ENCODE results near the gene CEP44.
"Not testable (repeated sequence)": the region's sequence is repeated elsewhere in the genome, so short reads cannot be mapped to it uniquely, and the experiment has no call there.

CEP44 gene

GRCh38 chr4:174259580-174259979 lies 24.1 kb upstream of the CEP44 start:
- no peak overlapping the region for H3K4me3 ChIP-seq (ENCODE audit: low read depth in 1 of 2, low read length in 2 of 2)
- peaks cover 12% of the 10 kb centered on the region; the same call in 1 of the 2 replicates for H3K36me3 ChIP-seq (ENCODE audit: insufficient read depth, low read length)
- H3K9me3 ChIP-seq (ENCODE audit: insufficient read depth, low read length, severe bottlenecking) = no peaks in the 10 kb centered on the region
- H4K20me1 ChIP-seq (ENCODE audit: insufficient read depth, low read length) = peaks cover 3% of the 10 kb centered on the region; the same call in 1 of the 2 replicates
- no peak overlapping the region for H3K27ac ChIP-seq (ENCODE audit: low read length)
- DNase-seq (no peak), ATAC-seq (ENCODE audit: insufficient read depth, low read depth) (no peak)
- no peak overlapping the region for H2AFZ ChIP-seq (ENCODE audit: low read depth, low read length)
- H3K4me2 ChIP-seq (ENCODE audit: insufficient read depth, low read length) = no peak overlapping the region
- H3K4me1 ChIP-seq (ENCODE audit: insufficient read depth, low read length) = no peaks in the 10 kb centered on the region
- H3K27me3 ChIP-seq (ENCODE audit: insufficient read depth, low read length, poor library complexity) = no peaks in the 10 kb centered on the region
- TF ChIP-seq CTCF (IDR thresholded peaks at IDR 0.05; ENCODE audit: borderline replicate concordance, extremely low read depth, low read length, poor library complexity, severe bottlenecking) (peak; percentile 3), EZH2 (IDR thresholded peaks at IDR 0.05; ENCODE audit: borderline replicate concordance, low read depth, low read length, severe bottlenecking) (no peak)
- H3K79me2 ChIP-seq (ENCODE audit: insufficient read depth, low read length) = peaks cover 10% of the 10 kb centered on the region; the same call in 1 of the 2 replicates
- no peak overlapping the region for H3K9ac ChIP-seq (ENCODE audit: low read depth, low read length)

GRCh38 chr4:174260099-174260498 lies 23.6 kb upstream of the CEP44 start:
- Histone ChIP-seq H3K27ac (ENCODE audit: low read length) (no peak overlapping the region), H3K4me2 (ENCODE audit: insufficient read depth, low read length) (no peak overlapping the region), H3K36me3 (ENCODE audit: insufficient read depth, low read length) (peaks cover 12% of the 10 kb centered on the region; the same call in 1 of the 2 replicates), H3K4me3 (ENCODE audit: low read depth in 1 of 2, low read length in 2 of 2) (no peak overlapping the region), H3K79me2 (ENCODE audit: insufficient read depth, low read length) (peaks cover 13% of the 10 kb centered on the region), H3K27me3 (ENCODE audit: insufficient read depth, low read length, poor library complexity) (no peaks in the 10 kb centered on the region), H3K9me3 (ENCODE audit: insufficient read depth, low read length, severe bottlenecking) (no peaks in the 10 kb centered on the region), H3K9ac (ENCODE audit: low read depth, low read length) (no peak overlapping the region), H4K20me1 (ENCODE audit: insufficient read depth, low read length) (peaks cover 3% of the 10 kb centered on the region; the same call in 1 of the 2 replicates), H2AFZ (ENCODE audit: low read depth, low read length) (no peak overlapping the region), H3K4me1 (ENCODE audit: insufficient read depth, low read length) (no peaks in the 10 kb centered on the region)
- no peak for TF ChIP-seq EZH2 (IDR thresholded peaks at IDR 0.05; ENCODE audit: borderline replicate concordance, low read depth, low read length, severe bottlenecking)
- TF ChIP-seq CTCF (IDR thresholded peaks at IDR 0.05; ENCODE audit: borderline replicate concordance, extremely low read depth, low read length, poor library complexity, severe bottlenecking) = no peak
- DNase-seq = no peak
- ATAC-seq (ENCODE audit: insufficient read depth, low read depth) = no peak

- H3K4me2 ChIP-seq (ENCODE audit: insufficient read depth, low read length); H2AFZ ChIP-seq (ENCODE audit: low read depth, low read length); DNase-seq; ATAC-seq (ENCODE audit: insufficient read depth, low read depth); H3K27ac ChIP-seq (ENCODE audit: low read length); H3K9ac ChIP-seq (ENCODE audit: low read depth, low read length); H4K20me1 ChIP-seq (ENCODE audit: insufficient read depth, low read length); H3K27me3 ChIP-seq (ENCODE audit: insufficient read depth, low read length, poor library complexity); H3K9me3 ChIP-seq (ENCODE audit: insufficient read depth, low read length, severe bottlenecking); H3K4me3 ChIP-seq (ENCODE audit: low read depth in 1 of 2, low read length in 2 of 2); H3K4me1 ChIP-seq (ENCODE audit: insufficient read depth, low read length): not testable (repeated sequence)
- Histone ChIP-seq H3K36me3 (ENCODE audit: insufficient read depth, low read length) (peaks cover 12% of the 10 kb centered on the region; the same call in 1 of the 2 replicates), H3K79me2 (ENCODE audit: insufficient read depth, low read length) (peaks cover 18% of the 10 kb centered on the region)
Observed at GRCh38 chr4:174261432-174261831, 22.3 kb upstream of the CEP44 start.

GRCh38 chr4:174262624-174263444 lies 20.9 kb upstream of the CEP44 start:
- no peak overlapping the region for H3K4me3 ChIP-seq (ENCODE audit: low read depth in 1 of 2, low read length in 2 of 2)
- peaks cover 3% of the 10 kb centered on the region; the same call in 1 of the 2 replicates for H4K20me1 ChIP-seq (ENCODE audit: insufficient read depth, low read length)
- H3K79me2 ChIP-seq (ENCODE audit: insufficient read depth, low read length) = peaks cover 24% of the 10 kb centered on the region
- DNase-seq (no peak), ATAC-seq (ENCODE audit: insufficient read depth, low read depth) (no peak)
- peaks cover 12% of the 10 kb centered on the region; the same call in 1 of the 2 replicates for H3K36me3 ChIP-seq (ENCODE audit: insufficient read depth, low read length)
- no peak overlapping the region for H3K9ac ChIP-seq (ENCODE audit: low read depth, low read length)
- TF ChIP-seq EZH2 (IDR thresholded peaks at IDR 0.05; ENCODE audit: borderline replicate concordance, low read depth, low read length, severe bottlenecking) (no peak), CTCF (IDR thresholded peaks at IDR 0.05; ENCODE audit: borderline replicate concordance, extremely low read depth, low read length, poor library complexity, severe bottlenecking) (no peak)
- no peak overlapping the region for H2AFZ ChIP-seq (ENCODE audit: low read depth, low read length)
- no peak overlapping the region for H3K27ac ChIP-seq (ENCODE audit: low read length)
- no peak overlapping the region for H3K4me2 ChIP-seq (ENCODE audit: insufficient read depth, low read length)
- no peaks in the 10 kb centered on the region for H3K9me3 ChIP-seq (ENCODE audit: insufficient read depth, low read length, severe bottlenecking)
- no peaks in the 10 kb centered on the region for H3K27me3 ChIP-seq (ENCODE audit: insufficient read depth, low read length, poor library complexity)
- H3K4me1 ChIP-seq (ENCODE audit: insufficient read depth, low read length) = no peaks in the 10 kb centered on the region

All from DND-41 (cell line).